HG03064 (cell line): Measurements from ENCODE around the gene FOXB2.
"Not testable (repeated sequence)": the region's sequence is repeated elsewhere in the genome, so short reads cannot be mapped to it uniquely, and the experiment has no call there.

Experiments
- ATAC-seq: cut with Tn5 transposase; IDR thresholded peaks from one replicate; pipeline ENCODE4 v1.9.1; 2021; ENCODE audit warnings: low read depth; ENCODE audit not compliant: unreplicated experiment

Gene FOXB2

DNA sequence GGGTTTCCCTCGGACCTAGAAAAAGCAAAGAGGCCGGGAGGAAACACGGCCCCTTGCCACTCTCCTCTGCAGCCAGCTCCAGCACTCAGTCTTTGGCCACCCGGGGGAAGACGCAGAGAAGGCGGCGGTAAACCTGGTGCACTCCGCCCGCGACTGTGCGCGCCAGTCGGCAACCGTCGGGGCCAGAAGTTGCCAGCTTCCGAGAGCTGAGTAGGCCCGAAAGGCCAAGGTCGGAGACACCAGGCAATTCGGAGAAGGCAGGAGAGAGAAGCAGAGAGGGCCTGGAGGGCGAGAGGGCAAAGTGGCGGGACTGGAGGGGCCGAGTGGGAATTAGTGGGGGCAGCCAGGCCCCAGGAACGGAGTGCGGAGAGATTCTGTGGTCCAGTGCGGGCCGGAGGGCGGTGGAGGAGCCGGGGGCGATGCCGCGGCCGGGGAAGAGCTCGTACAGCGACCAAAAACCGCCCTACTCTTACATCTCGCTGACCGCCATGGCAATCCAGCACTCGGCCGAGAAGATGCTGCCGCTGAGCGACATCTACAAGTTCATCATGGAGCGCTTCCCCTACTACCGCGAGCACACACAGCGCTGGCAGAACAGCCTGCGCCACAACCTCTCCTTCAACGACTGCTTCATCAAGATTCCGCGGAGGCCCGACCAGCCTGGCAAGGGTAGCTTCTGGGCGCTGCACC lies at the start of gene FOXB2:
Gene FOXB2 (plus strand): TSS at position 420 of the 690 bp plus-strand sequence. CDS start 0 bp downstream, at position 420.
- no peak for ATAC-seq

DNA sequence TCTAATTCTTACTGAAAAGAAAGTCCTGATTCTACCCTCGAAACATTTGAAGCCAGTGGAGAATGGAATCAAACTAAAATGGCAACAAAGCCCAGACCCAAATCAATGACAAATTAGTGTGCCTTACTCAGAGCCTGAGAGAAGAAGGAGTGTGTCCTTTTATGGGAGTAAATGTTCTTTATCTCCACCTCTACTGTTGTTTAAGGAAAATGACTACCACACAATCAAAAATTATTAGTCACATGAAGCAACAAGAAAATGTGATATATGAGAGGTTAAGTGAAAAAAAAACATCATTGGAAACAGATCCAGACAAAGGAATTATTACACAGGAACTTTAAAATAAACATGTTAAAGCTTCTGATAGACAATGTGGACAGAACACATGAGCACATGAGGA lies 49.7 kb upstream of the FOXB2 start:
- ATAC-seq: no peak

DNA sequence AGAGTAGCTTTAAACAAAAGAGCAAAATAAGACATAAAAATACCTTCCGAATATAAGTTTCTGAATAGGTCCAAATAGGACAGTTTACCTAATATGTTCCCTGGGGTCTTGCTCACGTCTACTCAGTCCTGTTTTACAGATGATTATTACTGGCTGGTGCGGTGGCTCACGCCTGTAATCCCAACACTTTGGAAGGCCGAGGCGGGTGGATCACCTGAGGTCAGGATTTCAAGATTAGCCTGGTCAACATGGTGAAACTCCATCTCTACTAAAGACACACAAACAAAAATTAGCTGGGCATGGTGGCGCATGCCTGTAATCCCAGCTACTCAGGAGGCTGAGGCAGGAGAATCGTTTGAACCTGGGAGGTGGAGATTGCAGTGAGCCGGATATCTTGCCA lies 40.6 kb upstream of the FOXB2 start:
- ATAC-seq: not testable (repeated sequence)

DNA sequence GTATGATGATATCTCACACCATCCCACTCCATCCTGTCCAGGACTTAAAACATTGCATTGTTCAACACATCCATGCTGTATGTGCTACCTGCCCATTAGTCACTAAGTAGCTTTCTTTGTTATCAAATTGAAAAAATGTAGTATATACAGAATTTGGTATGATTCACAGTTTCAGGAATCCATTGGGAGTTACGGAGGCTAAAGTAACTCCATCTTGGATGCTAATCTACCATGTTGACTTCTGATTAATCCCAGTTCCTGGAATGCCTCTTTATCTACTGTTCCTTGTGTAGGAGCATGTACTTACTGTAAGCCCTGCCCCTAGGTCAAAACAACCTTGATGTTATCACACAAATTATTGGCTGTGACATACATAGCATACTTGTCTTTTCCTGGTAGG lies 38.9 kb upstream of the FOXB2 start:
- no peak for ATAC-seq

DNA sequence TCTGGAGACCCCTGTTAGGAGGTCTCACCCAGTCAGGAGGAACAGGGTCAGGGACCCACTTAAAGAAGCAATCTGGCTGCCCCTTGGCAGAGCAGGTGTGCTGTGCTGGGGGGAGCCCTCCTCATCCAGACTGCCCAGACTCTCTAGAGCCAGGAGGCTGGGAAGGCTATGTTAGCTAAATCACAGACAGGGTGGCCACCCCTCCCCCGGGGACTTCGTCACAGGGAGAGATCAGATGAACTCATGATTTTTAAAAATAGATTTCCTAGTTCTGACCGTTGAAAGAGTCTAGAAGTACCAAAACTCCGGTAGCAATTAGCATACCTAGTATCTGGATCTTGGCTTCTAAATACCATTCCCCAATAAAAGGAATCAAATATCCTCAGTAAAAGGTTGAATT lies 35.0 kb upstream of the FOXB2 start:
- ATAC-seq: no peak

DNA sequence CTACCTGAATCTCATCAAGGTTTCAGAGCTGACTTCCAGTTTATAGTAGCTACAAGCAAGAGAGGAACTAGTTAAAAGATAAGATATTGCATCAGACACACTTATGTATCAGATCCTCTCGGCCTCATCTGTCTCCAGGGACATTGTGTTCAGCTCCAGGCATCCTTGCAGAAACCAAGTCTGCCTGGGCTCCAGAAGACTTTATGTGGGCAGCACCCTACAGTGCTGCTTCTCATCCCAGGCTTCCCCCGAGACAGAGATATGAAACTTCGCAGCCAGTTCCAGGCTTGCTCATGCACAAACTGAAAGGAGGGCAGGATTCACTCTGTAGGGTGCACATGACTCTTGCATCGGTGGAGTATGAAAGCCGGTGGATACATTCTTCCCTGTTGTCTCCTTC lies 33.9 kb upstream of the FOXB2 start:
- no peak for ATAC-seq

DNA sequence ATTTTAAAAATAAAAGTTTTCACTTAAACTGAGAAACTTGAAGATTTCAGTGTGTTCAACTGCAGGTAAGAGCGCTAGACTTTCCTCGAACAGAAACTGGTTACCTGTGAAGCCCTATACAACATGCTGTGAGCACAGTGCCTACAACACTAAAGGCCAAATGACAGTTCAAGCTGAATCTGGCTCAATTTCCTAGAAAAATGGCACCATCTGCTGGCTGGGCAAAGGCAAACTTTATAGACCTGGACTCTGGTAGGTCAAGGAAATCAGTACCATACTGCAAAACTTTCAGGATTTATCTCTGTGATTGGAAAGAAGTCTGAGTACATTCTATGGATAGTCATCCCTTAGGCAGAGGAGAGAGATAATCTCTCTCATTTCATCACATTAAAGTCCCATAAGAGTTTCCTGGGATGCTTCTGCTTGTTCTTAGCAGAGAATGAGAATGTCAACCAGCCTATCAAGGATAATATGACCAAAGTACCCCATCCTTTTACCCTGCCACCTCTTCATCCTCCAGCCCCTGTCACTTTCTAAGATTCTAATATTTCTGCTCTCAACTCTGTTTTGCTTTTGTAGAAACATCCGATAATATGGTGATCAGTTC lies 31.8 kb upstream of the FOXB2 start:
- ATAC-seq: no peak

DNA sequence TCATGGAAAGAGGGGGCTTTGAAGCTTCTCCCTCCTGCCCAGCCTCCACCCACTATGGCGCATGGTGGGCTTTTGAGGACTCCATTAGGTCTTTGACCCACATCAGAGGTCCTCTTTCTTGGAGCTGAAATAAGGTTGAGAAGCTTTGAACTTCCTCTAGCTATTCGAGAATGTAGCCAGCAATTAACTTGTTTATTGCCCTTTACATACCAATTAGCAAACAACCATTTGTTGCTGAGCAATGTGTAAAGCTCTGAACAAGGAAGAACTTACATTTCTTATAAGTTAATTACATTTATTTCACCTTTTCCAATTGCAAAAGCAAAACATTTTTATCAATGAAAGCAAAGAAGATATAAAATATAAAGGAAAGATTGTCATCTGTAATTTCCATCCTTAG lies 30.5 kb upstream of the FOXB2 start:
- ATAC-seq: no peak

DNA sequence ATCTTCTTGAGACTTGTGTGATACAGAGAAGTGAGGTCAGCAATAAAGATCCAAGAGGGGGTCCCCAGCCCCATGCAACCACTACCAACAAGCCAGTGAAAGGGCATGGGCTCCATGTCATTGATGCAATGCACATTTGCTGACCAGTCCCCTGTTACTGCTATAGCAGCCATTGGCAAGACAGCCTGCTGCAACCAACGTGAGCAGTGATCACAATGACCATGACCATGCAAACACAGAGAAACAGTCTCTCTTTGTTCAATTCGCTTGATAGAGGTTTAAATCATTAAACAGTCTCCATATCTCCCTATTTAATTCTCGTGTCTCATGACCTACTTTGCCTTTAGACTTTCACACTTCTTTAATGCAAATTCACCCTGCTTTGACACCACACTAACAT lies 30.0 kb upstream of the FOXB2 start:
- no peak for ATAC-seq

DNA sequence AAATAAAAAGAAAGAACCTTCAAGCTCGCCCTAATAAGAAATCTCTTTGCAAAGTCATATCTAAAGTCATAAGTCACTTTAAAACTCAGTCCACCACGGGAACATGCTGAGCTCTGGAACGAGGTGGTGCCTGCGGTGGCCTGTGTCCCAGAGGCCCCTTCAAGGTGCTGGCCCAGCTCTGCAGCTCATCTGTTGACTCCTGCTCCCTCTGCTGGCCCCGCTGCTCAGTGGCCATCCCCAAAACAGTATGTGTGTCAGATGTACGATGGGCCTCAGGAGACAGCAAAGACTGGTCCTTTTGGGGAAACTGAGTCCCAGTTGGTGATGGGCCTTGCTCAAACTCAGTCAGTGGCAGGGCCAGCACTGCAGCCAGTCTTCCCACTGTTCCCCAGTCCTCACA lies 22.8 kb upstream of the FOXB2 start:
- no peak for ATAC-seq

DNA sequence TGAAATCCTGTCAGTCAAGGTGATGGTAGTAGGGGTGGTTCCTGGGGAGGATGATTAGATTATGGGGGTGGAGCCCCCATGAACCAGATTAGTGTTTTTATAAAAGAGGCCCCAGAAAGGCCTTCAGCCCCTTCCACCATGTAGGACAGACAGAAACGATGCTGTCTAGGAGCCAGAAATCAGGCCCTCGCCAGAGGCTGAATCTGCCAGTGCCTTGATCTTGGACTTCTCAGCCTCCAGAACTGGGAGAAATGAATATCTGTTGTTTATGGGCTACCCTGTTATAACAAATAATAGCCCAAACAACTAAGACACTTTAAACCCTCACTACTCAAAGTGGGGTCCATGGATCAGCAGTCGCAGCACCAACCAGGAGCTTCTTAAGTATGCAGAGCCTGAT lies 20.2 kb upstream of the FOXB2 start:
- no peak for ATAC-seq

DNA sequence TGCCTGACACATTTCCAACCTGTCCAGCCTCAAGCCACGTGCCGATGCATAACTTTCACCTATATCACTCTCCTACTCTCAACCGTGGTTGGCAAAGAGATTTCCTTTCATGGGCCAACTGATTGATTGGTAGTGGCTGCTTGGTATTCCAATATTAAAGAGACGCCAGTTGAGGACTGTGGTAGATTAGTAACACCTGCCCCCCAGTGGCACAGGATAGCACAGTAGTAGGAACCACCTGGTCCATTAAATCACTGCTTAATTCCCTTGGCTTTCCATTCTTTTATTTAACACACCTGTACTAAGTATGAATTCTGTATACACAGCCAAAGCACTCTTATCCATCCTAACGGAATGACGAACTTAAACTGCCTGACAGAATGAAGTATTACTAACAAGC lies 19.1 kb upstream of the FOXB2 start:
- ATAC-seq: no peak

DNA sequence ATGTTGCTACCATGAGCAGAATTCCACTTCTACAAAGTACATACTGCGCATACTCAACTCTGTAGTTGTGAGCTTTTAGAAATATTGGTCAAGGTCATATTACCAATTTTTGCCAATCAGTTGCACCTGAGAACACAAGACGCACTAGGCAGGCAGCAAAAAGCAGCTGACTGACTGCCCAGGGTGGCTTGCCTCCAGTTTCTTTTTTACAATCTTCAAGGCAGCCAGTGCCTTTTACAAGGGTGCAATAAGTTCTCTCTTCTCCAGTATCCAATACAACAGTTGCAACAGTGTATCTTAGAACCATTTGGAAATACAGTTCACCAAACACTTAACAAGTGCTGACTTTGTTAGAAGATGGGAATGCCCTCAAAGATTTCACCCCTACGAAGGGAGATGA lies 16.1 kb upstream of the FOXB2 start:
- no peak for ATAC-seq

DNA sequence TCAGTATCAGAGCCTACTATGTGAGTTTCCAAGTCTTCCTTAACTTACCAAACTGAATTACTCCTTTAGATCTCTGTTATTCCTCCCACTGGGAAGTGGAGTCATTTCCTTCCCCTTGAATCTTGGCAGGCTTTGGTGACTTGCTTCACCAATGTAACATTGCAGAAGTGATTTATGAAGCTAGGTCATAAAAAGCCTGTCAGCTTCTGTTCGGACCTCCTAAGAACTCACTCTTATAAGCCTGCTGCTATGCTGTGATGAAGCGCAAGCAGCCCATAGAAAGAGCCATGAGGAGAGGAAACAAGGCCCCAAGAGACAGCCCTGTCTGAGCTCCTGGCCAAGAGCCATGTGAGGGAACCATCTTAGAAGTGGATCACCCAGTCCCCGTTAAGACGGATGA lies 14.2 kb upstream of the FOXB2 start:
- no peak for ATAC-seq

DNA sequence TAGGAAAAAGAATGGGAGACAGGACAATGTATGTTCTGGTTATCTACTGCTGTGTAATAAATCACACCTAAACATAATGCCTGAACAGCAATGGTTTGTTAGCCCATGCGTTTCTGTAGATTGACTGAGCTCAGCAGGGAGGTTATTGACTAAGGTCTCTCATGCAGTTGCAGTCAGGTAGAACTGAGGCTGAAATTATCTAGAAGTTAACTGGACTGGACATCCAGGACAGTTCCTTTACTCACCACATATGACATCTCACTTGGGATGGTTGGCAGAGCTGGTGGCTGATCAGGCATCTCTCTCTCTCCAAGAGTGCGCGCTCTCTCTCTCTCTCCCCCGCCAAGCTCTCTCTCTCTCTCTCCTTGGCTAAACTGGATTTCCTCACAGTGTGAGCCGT lies 8.9 kb upstream of the FOXB2 start:
- ATAC-seq: no peak

DNA sequence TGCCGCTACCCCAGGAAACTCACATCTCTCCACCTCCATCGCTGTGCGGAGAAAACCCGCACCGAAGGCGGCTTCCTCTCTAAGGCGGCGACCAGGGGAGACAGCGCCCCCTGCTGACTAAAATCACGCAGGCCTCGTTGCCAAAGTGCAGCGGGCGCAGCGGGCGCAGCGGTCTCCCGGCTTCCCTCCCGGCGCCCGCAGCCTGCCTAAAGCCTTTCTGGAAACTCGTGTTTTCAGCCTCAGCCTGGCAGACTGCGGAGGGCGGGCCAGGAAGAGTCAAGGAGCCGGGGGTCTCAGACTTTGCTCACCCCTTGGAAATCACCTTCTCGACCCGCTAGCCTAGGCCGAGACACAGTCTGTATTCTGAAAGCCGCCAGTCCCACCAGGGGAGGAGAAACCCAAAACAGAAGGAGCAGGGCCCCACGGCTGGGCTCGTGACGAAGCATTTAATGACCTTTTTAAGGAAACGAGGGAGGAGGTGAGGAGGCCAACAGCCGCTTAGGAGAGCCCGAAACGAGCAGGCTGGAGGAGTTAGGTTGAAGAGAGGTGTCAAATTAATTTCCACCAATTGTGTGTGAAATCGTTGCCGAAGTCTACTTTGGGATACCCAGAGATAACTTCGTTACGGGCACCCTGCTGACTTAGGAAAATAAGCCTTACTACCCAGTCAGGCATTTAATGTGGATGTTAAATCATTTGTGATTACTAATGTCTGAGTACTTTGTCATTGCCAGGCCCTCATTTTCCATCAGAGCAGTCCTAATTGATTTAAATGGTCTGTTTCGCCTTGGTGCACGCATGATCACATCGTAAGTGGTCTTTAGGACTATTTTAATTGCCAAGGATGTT lies 7.3 kb upstream of the FOXB2 start:
- ATAC-seq: no peak

DNA sequence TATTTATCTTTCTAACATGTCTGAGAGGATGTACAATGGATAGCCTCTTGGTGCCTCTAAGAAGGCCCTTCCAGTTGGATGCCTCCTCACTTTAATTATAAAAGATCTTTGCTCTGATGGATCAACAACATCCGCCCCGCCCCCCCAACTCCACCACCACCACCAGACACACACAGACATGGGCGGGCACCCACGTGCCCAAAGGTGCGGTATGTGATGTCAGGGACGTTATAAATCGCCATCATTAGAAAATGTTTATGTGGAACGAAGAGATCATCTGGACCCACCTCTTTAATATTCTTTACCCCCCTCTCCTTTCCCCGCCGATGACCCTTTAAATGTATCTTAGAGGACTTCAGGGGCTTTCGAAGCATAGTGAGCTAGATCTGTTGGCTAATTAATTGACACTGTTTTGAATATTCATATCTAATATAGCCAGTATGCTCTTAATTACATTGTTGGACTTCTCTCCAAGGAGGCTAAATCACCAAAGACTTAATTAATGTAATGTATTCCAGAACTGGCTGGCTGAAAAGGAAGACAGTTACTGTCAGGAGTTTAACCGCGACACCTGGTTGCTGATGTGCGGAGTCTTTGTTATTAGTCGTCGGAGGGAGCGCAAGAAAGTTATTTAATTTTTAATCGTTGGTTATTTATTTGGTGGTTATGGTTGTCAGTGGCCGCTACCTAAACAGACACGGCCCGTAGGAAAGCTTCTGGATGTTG lies 6.1 kb upstream of the FOXB2 start:
- no peak for ATAC-seq

DNA sequence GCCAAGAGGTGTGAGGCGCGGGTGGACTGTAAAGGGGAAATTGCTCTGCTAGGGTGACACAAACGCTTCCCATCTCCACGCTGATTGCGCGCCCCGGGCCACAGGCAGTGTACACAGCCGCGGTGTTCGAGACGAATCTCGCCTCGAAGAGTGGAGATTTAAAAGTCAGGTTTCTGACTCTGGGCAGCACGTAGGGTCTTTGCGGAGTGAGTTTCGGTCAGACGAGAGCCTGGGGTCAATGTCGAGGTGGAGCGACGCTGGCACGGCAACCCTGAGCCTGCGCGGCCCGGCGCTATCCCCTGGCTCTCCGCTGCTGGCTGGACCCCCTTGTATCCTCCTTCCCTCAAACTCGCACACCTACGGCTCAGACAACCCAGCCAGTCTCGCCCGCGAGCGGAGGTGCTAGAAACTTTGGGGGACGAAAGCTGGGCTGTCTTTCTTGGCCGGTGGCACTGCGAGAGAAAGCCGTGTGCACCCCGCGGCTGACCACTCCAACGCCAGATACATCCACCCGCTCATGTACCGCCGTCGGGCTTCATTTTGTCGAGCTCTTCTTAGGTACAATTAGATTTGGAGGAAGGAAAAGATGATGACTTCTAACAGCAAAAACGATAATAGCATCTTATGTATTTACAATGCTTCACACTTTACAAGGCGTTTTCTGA lies 5.4 kb upstream of the FOXB2 start:
- no peak for ATAC-seq

DNA sequence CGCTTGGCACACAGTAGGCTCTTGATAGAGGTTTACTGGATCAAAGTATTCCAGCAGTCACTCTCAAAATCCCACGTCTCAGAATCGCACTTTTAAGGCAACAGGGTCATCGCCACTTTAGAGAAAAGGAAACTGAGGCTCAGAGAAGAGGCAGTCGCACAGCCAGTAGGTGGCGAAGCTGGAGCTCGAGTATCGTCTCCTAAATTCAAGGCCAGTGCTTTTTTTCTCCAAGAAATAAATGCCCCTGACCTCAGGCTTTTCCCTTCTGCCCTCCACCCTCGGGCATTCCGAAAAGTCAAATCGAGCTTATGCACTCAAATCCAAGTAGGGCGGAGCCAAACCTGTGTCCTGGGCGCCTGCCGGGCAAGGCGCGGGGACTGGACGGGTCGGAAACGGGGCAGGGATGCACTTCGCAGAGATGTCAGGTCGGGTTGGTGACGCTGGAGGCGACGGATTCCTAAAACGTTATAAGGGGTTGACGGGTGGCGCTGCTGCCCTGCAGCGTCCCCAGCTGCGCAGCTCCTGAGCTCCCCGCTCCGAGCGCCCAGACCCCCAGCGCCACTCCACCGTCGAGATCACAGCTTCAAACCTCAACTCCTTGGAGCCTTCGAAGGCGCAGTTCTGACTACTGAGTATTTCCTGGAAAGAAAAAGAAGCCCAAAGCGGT lies 4.7 kb upstream of the FOXB2 start:
- no peak for ATAC-seq
